HL-60/S4 treated with retinoic acid at 250 ng/mL for 4 days and 3 days (cell line): Measurements from ENCODE around the gene LPAR2.
"Not testable (repeated sequence)": the region's sequence is repeated elsewhere in the genome, so short reads cannot be mapped to it uniquely, and the experiment has no call there.

ENCODE experiments used
- in situ Hi-C: fragments of 300-500 bp; cut with MboI; formaldehyde crosslinking; loops from 2 replicates; pipeline ENCODE4 v1.7.0; 2022; ENCODE audit warnings: low sequenced_read_pairs

LPAR2 gene

GRCh38 chr19:19633711-19634515, 5.9 kb upstream of the LPAR2 start:
- in situ Hi-C loops = loop anchor here (25.0 kb wide), 1 partner anchor 247 kb away; no protein-coding TSS in a partner anchor

GRCh38 chr19:19632661-19633060, 4.6 kb upstream of the LPAR2 start:
- in situ Hi-C loops = loop anchor here (25.0 kb wide), 1 partner anchor 245 kb away; no protein-coding TSS in a partner anchor

- in situ Hi-C loops = loop anchor here (25.0 kb wide), 1 partner anchor 244 kb away; no protein-coding TSS in a partner anchor
These were observed 3.3 kb upstream of the LPAR2 start for GRCh38 chr19:19631346-19631745.

DNA sequence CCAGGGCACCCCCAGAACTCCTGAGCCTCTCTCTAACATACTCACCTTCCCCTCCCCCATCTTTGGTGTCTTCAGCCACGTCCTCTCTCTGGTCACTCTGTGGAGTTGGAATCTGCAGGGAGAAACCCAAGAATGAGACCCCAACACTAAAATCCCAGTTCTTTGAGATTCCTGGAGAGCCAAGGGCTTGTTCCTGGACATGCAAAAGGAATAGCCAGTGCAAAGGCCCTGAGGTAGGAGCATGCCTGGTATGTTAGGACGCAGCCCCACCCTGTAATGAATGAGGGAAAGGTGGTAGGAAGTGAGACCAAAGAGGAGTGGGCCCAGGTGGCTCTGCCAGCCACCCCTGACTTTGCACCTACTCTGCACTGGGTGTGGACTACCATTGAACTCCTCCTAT, 2.4 kb upstream of the LPAR2 start:
- in situ Hi-C loops = loop anchor here (25.0 kb wide), 1 partner anchor 243 kb away; no protein-coding TSS in a partner anchor

DNA sequence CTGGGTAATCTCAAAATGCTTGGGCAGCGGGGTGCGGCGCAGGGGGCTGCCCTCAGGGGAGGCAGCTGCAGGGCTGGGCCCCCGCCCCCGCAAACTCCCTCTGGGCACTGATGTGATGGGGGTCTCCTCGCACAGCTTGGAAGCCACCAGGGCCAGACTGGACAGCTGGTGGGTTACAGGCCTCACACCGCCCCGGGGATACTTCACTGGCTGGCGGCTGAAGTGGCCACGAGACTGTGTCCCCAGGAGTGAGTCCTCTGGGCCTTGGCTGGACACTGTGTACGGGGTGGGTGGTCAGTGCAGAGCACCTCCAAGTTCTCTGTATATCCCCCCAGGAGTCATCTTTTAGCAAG, 2.0 kb upstream of the LPAR2 start:
- in situ Hi-C loops = loop anchor here (25.0 kb wide), 1 partner anchor 243 kb away; no protein-coding TSS in a partner anchor

DNA sequence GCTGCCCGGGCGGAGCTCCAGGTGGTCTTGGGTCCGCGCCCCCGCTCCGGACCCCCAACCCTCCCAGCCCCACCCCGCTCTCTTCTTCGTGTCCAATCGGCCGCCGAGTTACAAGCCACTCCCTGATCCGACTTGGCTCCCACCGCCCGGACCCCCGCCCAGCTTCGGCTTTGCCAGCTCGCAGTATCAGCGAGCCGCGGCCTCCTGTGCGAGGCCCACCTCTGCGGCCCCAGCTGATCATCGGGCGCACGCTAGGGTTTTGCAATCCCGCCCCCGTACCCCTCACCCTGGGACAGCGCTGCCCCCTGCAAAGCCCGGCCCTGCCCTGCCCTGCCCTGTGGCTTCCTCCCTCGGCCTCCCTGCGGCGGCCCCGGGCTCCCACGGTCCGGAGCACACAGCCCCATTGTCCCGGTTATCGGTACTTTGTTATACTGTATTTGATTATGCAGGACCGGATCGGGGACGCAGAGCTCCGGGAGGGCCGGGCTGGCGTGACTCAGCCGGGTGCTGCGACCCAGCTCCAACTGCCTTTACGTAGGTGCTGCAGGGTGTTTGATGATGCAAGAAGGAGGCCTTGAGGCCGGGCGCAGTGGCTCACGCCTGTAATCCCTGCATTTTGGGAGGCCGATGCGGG, 598 bp upstream of the LPAR2 start:
- in situ Hi-C loops = loop anchor here (25.0 kb wide), 1 partner anchor 241 kb away; no protein-coding TSS in a partner anchor

GRCh38 chr19:19626516-19627472, 1.2 kb downstream of the LPAR2 start:
- in situ Hi-C loops = loop anchor here (25.0 kb wide), 1 partner anchor 239 kb away; no protein-coding TSS in a partner anchor

DNA sequence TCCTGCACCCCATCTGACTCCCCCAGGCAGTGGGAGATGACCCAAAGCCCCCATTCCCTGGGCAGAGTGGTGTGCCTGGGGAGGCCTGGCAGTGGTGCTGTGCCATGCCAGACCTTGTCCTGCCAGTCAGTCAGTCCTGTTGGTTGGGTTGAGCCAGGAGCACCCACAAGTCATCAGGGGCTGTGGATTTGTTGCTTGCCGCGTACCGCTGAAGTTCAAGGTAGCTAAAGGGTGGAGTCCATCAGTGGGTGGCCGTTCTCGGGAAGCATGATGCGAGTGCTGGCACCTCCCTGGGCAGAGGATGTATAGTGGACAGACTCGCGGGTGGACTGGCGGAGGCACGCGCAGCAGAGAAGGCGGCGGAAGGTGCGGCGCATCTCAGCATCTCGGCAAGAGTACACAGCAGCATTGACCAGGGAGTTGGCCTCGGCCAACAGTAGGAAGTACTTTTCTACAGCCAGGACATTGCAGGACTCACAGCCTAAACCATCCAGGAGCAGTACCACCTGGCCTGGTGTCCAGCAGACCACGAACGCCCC, 3.9 kb downstream of the LPAR2 start:
- in situ Hi-C loops = no loop called here

- in situ Hi-C loops = no loop called here
These were observed 4.6 kb downstream of the LPAR2 start for GRCh38 chr19:19623383-19623782.

GRCh38 chr19:19619849-19620210, 8.2 kb downstream of the LPAR2 start:
- in situ Hi-C loops = no loop called here

DNA sequence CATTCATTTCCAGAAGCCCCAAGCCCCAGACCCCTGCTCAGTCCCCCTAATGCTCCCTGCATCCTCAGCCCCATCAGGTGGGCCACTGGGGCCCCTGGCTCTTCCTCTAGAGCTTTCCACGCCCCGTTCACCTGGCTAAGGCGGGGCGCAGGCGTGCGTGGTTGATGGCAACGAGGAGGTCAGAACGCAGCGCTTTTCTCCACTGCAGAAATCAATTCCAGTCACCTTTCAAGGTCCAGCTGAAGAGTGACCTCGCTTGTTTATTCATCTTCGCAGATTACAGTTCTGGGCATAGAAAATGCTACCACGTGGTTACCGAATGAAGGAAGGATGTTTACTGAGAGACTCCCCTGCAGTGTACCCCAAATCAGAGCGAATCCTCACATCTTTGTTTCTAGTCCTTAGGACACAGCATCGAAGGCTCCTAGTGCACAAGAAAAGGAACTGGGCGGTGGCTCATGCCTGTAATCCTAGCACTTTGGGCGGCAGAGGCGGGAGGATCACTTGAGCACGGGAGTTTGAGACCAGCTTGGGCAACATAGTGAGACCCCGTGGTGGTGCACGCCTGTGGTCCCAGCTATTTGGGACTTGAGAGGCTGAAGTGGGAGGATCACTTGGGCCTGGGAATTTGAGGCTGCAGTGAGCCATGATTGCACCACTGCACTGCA, 8.7 kb downstream of the LPAR2 start:
- in situ Hi-C loops = no loop called here

GRCh38 chr19:19618219-19619051, 9.6 kb downstream of the LPAR2 start, which contains the start of gene PBX4:
Gene PBX4 (minus strand): TSS chr19:19618687. CDS start chr19:19618629, 58 bp downstream.
- in situ Hi-C loops = no loop called here

GRCh38 chr19:19615086-19615485, 12.9 kb downstream of the LPAR2 start:
- in situ Hi-C loops = no loop called here

DNA sequence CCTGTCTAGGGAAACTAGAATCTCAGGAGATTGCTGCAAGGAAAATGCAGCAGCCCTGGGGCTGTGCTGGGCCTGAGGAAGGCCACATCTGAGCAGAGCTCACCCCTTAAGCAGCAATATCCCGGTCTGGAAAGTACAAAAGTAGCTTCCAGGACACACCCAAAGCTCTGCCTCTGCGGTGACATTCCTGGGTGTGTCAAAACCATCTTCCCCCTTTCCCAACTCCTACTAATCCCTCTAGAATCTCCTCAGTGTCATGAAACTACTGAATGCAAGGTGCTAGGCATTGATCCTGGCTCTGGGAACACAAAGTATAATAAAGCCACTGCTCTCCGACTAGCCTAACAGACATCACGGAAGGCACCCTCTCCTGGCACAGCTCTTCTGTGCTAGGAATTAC, 14.5 kb downstream of the LPAR2 start:
- in situ Hi-C loops = no loop called here

- in situ Hi-C loops = no loop called here
These were observed 17.4 kb downstream of the LPAR2 start for GRCh38 chr19:19610376-19611202.

DNA sequence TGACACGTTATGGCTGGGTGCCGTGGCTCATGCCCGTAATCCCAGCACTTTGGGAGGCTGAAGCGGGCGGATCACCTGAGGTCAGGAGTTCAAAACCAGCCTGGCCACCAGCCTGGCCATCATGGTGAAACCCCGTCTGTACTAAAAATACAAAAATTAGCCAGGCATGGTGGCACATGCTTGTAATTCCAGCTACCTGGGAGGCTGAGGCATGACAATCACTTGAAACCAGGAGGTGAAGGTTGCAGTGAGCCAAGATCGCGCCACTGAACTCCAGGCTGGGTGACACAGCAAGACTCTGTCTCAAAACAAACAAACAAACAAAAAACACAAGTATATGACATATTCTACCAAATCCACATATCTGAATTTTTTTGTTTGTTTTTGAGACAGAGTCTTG, 21.3 kb downstream of the LPAR2 start:
- in situ Hi-C loops = not testable (repeated sequence)

DNA sequence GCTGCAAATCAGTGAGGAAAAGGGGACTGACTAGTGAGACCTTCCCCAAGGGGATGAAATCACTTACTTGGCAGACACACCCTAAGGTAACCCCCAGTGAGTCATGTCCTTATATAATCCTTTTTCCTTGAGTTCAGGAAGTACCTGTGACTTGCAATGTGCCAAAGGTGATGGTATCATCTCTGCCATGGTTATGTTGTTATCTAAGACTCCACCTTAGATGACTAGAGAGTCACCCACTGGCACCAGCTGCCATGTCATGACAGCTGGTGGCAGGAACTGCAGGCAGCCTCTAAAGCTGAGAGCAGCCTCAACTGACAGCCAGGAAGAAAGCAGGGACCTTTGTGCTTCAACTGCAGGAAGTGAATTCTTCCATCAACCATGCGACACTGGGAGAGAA, 22.0 kb downstream of the LPAR2 start:
- in situ Hi-C loops = no loop called here

- in situ Hi-C loops = no loop called here
These were observed 25.2 kb downstream of the LPAR2 start for GRCh38 chr19:19602713-19603324.
